GM20000 (cell line): ENCODE results near the gene TIE1.

Experiments used
- DNase-seq: peaks from one replicate; pipeline ENCODE4 v3.0.0; 2012; ENCODE audit warnings: low spot score
- CTCF ChIP-seq: IDR thresholded peaks from 2 replicates; pipeline ENCODE4 v1.5.1; 2012; ENCODE audit warnings: mild to moderate bottlenecking, control low read depth; ENCODE audit errors: extremely low read depth, missing control alignments

The TIE1 gene

DNA sequence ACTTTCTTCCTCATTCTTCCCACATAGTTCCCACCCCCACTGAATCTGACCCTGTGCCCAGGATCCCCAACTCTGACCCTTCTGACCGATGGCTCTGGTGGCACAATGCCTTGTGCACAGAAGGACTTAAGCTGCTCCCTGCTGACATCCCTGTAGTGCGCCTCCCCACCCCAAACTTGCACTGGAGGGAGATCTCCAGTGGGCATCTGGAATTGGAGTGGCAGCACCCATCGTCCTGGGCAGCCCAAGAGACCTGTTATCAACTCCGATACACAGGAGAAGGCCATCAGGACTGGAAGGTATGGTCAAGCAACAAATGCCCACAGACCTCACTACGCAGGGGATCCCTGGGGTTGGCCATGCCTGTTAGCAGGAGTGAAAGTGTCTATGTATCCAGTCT, 45.9 kb downstream of the TIE1 start:
- TF ChIP-seq CTCF = no peak
- no peak for DNase-seq

GRCh38 chr1:43348343-43348808, 47.6 kb downstream of the TIE1 start:
- no peak for TF ChIP-seq CTCF
- no peak for DNase-seq

GRCh38 chr1:43348809-43349593, 48.2 kb downstream of the TIE1 start:
- DNase-seq = peak; percentile 67
- no peak for TF ChIP-seq CTCF

DNA sequence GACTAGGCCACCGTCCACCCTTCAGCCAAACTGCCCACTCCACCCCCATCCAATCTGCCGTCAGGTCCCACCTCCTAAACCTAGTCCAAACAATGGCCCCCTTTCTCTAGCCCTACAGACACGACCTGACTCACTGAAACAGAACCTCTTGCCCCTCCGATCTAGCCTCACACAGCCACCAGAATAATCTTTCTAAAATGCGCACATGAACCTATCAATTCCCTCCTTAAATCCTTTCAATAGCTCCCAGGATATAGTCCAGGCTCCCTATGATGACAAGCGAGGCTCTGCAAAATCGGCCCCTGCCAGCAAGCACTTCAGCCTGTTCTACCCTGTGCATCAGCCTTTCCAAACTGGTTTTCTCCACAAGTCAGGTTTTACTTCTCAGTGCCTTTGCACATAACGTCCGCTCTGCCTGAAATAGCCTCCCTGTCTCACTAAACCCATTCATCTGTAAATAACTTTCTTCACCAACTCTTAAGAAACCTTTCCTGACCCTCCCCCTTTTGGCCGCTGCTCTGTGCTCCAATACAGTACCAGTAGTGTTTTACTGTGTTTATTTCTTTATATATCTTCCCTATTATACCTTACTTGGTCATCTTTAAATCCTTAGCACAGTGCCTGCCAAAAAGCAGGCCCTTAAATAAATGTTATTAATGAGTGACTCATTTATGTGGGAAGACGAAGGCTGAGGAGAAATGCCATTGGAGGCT, 49.0 kb downstream of the TIE1 start:
- DNase-seq = no peak
- TF ChIP-seq CTCF = no peak

GRCh38 chr1:43350976-43351375, 50.2 kb downstream of the TIE1 start:
- no peak for DNase-seq
- TF ChIP-seq CTCF = no peak

DNA sequence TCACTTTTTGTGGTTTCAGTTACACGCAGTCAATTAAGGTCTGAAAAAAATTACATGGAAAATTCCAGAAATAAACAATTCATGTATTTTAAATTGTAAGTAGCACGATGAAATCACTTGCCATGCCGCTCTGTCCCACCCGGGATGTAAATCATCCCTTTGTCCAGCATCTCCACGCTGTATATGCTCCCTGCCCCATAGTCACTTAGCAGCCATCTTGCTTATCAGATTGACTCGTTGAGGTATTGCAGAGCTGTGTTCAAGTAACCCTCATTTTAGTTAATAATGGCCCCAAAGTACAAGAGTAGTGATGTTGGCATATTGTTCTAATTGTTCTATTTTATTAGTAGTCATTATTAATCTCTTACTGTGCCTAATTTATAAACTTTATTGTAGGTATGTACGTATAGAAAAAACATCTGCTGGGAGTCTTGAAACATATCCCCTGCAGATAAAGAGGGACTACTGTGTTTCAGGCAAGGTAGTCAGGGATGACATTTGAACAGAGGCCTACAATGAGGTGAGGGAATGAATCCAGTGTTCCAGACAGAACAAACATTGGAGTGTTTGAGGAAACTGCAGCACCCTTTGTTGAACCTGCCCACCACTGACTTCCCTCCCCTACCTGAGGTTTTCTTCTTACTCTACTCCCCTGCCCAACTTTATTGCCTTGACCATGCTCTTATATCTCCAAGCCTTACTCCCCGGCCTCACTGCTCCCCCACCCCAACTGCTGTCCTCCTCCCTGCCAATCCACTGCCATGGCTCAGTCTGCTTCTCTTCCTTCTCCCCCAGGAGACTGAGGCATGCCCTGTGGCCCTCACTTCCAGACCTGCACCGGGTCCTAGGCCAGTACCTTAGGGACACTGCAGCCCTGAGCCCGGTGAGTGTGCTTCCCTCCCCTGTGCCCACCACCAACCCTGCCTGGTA, 50.9 kb downstream of the TIE1 start:
- TF ChIP-seq CTCF = no peak
- DNase-seq = no peak
